CMK (cell line): ENCODE data around the gene KIF1C.
A peak's percentile ranks its signal among the peaks of the same experiment; 100 is the strongest.
"Not testable (repeated sequence)": the region's sequence is repeated elsewhere in the genome, so short reads cannot be mapped to it uniquely, and the experiment has no call there.

Experiments used
- DNase-seq: peaks from one replicate; pipeline ENCODE4 v3.0.0-alpha.2; 2010; ENCODE audit warnings: low read depth

The KIF1C gene

DNA sequence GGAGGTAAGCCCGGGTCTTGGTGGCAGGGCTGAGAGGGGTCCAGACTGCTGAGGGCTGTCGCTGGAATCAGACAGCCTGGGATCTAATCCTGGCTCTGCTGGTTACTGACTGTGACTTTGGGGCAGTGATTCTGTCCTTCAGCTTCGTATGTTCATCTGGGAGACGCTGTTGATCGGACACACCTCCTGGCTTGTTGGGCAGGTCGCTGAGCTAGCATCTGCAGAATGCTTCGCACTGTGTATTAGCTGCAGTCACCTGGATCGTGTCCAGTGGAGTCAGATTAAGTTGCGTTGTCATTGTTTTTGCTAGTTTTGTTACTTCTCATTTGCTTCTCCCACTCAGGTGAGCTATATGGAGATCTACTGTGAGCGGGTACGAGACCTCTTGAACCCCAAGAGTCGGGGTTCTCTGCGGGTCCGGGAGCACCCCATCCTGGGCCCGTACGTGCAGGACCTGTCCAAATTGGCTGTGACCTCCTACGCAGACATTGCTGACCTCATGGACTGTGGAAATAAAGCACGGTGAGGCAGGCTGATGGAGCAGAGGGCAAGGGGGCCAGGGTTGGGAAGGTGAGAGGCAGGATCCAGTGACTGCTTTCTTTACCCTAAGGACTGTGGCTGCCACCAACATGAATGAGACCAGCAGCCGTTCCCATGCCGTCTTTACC is 4.5 kb downstream of the KIF1C start:
- no peak for DNase-seq

DNA sequence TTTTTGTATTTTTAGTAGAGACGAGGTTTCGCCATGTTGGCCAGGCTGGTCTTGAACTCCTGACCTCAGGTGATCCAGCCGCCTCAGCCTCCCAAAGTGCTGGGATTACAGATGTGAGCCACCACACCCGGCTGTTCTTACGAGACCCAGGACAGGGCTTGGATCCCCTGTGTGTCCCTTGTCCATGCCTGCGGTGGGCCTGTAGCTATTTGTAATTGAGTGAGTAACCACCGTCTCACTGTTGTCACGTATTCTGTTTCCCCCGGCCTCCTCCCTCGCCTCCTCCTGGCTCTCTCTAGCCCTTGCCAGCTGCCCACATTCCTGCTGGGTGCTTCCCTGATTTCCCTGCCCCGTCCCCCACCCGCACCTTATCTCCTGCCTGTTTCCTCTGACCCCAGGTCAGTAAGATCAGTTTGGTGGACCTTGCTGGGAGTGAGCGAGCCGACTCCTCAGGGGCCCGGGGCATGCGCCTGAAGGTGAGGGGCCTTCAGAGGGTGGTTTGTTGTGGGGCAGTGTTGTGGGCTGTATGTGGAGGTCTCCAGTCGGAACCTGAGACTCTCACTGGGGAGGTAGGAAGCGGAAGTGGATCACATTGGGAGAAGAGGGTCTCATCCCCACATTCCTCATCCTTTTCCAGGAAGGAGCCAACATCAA is 5.6 kb downstream of the KIF1C start:
- DNase-seq = no peak

DNA sequence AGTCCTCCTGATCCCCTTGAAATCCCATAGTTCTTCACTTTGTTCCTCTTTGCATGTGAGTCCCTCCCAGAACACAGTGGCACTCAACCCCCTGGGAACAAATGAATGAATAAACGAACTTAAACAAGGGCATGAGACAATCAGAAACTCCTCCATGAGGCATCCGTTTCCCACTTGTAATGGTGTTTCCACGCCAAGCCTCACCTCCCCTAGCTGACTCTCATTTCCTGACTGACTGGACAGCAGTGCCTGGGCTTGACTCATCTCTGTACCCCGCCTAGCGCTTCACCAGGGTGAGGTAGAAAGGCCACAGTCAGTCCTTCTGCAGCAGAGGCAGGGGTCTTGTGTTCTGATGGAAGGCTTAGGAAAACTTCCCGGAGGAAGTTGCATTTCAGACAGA is 14.2 kb downstream of the KIF1C start:
- no peak for DNase-seq

DNA sequence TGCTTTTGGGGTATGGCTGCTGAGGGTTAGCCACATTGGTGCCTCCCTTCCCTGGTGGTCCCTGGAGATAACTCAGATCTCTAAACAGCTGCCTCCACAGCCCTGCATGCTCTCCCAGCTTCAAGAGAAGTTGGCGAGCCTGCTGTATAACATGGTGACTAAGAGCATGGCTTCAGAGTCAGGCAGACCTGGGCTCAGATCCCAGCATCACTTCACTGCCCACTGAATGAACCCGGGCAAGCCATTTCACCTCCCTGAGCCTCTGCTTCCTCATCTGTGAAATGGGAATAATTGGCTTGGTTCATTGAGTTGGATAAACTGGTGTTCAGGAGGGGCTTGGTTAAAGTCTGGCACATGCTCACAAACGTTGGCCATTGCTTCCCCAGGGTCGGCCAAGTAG is 16.6 kb downstream of the KIF1C start:
- DNase-seq = no peak

DNA sequence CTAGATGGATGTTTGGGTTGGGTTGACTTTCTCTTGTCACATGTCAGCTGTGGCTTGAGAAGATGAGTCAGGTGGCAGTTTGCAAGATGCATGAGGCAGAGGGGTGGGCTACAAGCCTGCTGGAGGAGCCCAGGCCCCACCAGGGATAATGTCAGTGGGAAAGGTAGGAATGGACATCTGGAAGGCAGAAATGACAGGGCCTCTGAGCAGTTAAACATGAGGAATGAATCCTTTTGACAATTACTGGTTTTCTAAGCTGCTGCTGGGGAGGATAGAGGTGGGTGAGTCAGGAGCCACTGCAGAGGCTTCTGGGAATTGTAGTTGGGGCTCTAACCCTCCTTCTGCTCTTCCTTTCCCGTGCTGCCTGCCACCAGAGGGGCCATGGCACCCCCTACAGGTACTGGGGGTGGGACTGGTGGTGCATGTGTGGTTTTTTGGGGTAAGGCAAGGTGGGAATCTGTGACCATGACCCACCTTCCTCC is 21.8 kb downstream of the KIF1C start:
- no peak for DNase-seq

DNA sequence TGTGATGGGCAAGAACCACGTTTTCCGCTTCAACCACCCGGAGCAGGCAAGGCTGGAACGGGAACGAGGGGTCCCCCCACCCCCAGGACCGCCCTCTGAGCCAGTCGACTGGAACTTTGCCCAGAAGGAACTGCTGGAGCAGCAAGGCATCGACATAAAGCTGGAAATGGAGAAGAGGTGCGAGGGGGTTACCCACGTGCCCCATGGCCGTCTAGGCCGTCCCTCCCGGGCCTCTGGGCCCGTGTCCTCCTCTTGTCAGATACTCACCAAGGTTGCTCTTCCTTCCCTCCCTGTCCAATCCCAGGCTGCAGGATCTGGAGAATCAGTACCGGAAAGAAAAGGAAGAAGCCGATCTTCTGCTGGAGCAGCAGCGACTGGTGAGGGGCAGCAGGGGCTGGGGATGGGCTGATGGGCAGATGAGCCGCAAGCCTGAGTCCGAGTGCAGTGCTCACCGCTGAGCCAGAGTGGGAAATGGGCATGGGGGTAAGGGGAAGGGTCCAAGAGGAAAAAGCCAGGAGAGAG is 22.8 kb downstream of the KIF1C start:
- DNase-seq = no peak

DNA sequence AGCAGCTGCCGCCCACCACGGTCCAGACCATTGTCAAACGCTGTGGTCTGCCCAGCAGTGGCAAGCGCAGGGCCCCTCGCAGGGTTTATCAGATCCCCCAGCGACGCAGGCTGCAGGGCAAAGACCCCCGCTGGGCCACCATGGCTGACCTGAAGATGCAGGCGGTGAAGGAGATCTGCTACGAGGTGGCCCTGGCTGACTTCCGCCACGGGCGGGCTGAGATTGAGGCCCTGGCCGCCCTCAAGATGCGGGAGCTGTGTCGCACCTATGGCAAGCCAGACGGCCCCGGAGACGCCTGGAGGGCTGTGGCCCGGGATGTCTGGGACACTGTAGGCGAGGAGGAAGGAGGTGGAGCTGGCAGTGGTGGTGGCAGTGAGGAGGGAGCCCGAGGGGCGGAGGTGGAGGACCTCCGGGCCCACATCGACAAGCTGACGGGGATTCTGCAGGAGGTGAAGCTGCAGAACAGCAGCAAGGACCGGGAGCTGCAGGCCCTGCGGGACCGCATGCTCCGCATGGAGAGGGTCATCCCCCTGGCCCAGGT is 24.5 kb downstream of the KIF1C start:
- DNase-seq = no peak

DNA sequence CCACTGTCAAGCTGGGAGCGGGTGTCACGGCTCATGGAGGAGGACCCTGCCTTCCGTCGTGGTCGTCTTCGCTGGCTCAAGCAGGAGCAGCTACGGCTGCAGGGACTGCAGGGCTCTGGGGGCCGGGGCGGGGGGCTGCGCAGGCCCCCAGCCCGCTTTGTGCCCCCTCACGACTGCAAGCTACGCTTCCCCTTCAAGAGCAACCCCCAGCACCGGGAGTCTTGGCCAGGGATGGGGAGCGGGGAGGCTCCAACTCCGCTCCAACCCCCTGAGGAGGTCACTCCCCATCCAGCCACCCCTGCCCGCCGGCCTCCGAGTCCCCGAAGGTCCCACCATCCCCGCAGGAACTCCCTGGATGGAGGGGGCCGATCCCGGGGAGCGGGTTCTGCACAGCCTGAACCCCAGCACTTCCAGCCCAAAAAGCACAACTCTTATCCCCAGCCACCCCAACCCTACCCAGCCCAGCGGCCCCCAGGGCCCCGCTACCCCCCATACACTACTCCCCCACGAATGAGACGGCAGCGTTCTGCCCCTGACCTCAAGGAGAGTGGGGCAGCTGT is 25.9 kb downstream of the KIF1C start:
- no peak for DNase-seq

DNA sequence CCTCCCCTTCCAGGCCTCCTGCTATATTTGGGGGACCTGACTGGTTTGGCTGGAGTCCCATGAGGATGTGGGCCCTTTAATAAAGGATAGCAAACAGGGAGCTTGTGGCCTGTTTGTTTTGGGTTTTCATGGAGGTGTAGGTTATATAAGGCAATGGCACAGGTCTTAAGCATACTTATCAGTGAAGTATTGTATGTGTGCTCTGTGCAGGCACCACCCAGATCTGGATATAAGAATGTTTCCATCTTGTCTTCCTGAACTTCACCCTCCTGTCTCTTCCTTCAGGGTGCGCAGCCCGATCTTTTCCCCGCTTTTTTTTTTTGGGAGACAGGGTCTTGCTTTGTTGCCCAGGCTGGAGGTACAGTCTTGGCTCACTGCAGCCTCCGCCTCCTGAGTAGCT is 26.9 kb downstream of the KIF1C start:
- no peak for DNase-seq

DNA sequence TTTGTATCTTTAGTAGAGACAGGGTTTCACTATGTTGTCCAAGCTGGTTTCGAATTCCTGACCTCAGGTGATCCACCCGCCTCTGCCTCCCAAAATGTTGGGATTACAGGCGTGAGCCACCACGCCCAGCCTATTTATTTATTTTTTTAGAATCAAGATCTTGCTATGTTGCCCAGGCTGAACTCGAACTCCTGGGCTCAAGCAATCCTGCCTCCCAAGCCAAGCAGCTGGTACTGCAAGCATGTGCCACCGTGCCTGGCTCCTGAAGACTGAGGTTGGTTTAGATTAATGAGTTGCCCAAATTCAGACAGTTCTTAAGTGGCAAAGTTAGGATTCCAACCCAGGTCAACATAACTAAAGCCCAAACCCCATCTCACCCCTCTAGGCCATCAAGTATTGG is 29.5 kb downstream of the KIF1C start:
- no peak for DNase-seq

DNA sequence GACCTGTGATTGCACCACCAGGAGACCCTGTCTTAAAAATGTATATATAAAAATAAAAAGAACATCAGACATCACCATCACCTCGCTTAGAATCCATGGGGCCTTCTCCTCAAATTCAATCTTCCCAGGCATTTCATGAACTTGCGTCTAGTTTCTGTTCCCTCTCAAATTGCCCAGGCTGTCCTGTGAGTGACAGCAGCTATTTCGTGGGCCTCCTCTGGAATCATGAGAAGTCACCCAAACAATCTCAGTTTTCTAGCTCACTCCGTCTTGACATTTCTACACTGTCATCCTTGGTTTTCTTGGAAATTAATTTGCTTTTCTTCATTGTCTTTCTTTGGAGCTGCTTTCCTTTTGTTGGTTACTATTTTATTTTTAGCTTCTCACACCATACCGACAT is 30.2 kb downstream of the KIF1C start:
- no peak for DNase-seq

DNA sequence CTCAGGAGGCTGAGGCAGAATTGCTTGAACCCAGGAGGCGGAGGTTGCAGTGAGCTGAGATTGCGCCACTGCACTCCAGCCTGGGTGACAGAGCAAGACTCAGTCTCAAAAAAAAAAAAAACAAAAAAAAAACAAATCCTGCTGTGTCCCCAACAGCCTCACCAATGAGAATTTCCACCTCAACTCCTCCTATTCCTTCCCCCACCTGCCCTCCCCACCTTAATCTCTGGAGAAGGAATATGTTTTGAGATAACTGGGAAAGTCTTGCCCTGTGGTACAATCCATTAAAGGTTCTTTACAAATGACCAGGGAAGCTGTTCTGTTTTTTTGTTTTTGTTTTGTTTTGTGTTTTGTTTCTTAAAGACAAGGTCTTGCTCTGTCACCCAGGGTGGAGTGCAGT is 32.4 kb downstream of the KIF1C start:
- DNase-seq = not testable (repeated sequence)

DNA sequence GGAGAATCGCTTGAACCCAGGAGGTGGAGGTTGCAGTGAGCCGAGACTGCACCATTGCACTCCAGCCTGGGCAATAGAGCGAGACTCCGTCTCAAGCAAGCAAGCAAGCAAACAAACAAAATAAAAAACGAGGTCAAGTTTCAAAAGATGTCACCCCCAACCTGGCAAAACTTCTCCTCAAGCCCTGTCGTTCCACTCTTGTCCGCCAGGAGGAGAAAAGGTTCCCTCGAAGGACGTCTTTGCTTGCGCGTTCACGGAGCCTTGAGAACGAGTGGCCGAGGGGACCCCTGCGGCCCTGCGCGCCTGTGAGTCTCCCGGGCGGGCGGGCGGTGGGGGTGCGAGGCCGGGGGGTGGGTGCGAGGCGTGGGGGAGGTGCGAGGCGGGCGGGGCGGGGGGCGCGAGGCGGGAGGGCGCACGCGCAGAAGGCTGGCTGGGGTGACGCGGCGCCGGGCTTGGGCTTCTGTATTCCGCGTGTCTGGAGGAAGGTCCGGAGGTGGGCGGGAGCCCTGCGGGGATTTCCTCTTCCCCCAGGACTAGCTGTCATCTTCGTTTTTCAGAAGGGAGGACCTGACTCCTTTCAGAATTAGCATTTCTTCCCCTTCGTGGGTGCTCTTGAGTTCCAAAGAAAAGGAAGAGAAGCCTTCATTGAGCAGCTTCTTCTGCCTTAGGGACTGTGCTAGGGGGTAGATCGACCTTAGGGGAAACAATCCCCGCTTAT is 33.8 kb downstream of the KIF1C start:
- DNase-seq = peak; percentile 54

DNA sequence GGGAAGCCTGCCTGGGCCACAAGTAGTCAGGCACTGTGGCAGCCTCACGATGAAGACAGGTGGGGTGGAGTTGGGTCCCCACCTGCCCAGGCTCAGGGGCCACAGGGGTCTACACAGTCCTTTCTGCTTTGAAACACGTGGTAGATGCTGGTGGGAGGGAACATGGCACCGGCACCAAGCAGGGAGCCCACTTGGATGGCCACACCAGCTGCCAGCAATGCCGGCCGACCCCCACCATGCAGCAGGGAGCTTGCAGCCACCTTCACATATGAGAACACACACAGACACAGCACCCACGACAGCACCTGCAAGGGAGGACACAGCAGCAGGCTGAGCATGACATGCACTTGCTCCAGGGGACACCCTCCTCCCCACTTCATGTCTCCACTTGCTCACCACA is 35.1 kb downstream of the KIF1C start:
- DNase-seq = no peak

DNA sequence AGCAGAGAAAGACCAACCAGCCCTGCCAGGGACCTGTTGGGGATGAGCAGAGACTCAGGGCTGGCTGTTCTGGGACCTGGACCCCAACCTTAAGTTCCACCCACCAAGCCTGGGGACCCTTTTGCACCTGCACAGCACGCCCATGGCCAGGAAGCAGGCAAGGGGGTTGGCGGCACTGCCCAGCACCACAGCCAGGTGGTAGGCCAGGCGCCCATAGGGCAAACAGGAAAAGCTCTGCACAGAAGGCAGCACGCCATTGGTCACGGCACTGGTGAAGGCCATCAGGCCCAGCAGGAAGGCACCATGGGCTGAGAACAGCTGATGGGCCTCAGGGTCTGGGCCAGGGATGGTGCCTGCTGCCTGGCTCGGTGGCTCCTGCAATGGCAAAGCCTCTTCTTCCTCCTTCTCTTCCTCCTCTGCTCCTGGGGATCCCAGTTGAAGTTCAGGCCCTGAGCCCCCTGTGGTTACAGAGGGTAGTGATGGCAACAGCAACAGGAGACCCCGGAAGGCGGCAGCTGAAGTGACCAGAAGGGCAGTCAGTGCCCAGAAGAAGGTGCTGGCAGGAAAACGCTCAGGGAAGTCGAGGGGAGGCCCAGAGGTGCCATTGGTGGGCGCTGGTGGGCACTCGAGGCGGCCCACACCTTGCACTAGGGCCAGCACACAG is 35.7 kb downstream of the KIF1C start:
- no peak for DNase-seq

DNA sequence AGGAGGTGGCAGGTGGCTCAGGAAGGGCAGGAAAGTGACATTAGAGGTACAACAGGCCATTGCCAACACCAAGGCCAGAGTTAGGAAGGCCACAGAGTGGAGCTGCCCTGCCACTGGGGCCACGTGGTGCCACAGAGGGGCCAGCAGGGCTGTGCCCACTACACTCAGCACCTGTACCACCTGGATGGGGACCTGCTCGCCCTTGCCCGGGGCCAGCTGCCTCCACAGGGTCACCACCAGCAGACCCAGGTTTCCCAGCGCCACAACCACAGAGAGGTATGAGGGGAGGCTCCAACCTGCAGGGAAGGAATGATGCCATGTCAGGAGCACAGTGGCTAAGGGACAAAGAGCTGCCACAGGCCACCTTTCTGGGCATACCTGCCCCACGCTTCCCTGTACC is 36.3 kb downstream of the KIF1C start:
- no peak for DNase-seq

DNA sequence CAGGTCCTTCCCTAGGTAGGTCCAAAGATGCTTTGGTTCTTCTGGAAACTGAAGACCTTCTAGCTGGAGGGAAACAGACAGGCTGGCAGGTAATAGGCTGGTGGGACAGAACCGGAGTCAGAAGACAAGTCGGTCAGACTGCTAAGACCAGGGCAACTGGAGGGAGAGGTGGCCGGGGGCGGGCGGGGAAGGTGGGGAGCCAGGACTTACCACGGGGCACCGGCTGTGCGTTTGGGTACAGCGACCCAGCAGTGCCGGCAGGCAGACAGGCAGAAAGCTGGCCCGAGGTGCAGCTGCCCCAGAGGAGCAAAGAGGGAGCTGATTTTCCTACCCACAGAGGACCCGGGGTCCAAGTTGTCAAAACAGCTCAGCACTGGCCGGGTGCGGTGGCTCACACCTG is 36.9 kb downstream of the KIF1C start:
- no peak for DNase-seq

DNA sequence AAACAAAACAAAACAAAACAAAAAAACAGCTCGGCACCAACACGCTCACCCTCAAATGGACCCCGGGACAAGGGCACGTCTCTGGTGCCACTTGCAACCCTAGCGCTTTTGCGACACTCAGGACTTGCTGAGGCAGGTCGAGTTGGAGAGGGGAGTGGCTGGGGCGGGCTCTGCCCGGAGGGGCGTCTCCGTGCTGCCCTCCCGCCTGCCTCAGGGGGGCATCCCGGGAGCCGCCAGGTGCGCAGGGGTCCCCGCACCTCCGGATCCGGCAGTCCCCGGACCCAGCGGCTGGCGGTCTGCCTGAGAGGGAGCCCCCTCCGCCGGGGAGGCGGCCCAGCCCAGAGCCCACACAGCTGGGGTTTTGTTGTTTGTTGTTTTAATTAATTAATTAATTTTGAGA is 37.6 kb downstream of the KIF1C start, which contains the start of gene SLC52A1:
Gene SLC52A1 (minus strand): TSS at position 112 of the 400 bp plus-strand sequence. CDS start 820 bp downstream, outside the sequence.
- no peak for DNase-seq

DNA sequence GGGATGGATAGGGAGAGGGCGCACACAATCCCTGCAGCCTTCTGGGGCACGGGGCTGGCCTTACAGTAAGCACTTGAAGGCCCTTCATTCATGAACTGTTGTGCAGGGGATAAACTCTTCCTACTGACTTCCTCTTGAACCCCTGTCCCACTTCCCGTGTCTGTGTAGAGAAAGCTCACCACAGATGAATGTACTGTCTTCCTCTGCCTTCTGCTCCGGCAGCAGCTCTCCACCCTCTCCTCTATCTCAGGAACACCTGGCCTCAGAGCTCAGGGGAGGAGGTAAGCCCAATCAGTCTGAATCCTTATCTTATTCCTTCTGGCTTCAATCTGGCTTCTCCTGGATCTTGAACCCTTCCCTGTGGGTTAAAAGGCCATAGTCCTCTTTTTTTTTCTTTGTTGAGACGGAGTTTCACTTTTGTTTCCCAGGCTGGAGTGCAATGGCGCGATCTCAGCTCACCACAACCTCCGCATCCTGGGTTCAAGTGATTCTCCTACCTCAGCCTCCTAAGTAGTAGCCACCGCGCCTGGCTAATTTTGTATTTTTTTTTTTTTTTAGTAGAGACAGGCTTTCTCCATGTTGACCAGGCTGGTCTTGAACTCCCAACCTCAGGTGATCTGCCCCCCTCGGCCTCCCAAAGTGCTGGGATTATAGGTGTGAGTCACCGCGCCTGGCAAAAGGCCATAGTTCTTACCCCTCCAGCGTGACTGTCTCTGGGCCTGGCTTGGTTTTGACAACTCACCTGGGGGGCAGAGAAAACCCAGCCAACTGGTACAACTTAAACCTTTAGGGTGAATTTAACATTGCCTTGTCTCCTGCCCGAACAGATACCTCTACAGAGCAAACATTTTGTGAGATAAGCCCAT is 44.6 kb downstream of the KIF1C start:
- DNase-seq = no peak

DNA sequence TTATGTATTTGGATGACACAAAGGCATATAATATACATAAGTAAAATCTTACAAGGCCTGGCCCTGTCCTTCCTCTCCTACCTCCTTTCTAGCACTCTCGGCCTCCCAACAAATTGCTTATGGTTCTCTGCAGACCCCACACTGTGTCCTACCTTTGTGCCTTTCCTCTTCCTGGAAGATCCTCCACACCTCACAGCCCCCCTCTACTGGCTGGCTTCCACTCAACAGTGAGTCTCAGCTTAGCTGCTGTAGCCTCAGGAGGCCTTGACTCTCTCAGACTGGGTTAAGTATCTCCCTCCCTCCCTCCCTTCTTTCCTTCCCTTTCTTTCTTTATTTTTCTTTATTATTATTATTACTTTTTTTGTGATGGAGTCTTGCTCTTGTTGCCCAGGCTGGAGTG is 45.8 kb downstream of the KIF1C start:
- no peak for DNase-seq

DNA sequence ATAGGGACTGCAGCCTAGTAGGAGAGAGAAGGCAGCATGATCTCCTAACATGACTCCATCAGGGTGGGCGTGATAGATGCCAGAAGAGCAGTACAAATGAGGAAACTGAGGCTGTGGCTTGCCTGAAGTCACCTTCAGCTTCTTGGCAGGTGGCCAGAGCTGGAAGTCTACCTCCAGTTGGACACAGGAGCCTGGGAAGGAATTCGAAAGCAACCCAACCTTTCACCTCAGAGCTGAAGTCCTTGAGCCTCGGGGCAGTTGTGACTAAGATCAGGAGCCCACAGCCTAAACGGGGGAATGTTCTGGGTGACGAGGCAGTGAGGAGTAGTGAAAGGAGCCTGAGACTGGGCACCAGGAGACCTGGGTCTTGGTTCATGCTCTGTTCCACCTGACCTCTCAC is 46.9 kb downstream of the KIF1C start:
- no peak for DNase-seq
